Stimulated activated CD4-positive, alpha-beta T cell treated with anti-CD3 and anti-CD28 coated beads, Interleukin-15, amount 100 ng/mL, for 48 hours (primary cell): ENCODE data around the gene GCNT4.

Experiments used
- DNase-seq, 2 donors: peaks; one replicate each; pipeline ENCODE4 v3.0.0-alpha.2; 2020; ENCODE audit warnings: low read depth in 2 of 2

The GCNT4 gene

DNA sequence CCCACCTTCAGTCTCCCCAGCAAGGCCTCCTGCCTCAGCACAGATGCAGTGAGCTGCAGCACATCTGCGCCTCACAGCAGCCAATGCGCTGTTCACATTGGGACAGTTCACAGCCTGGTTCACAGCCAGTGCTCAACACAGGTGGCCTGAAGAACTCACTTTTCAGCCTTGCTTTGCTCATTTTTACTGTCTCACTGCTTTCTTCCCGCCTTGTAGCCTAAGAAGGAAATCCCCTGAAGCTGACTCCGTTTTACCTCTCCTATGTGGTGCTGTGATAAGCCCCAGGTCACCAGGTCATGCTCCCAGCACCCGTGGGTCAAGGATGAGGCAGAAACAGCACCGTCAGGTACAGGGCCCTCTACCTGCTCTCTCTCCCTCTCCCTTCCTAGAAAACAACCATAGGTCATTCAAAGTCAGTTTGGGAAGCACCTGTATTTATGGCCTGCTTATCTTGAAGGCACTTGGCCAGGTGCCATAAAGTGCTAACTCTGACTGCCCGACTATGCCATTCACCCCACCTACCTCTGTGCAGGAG lies 1.1 kb downstream of the GCNT4 start:
- DNase-seq, result no peak

DNA sequence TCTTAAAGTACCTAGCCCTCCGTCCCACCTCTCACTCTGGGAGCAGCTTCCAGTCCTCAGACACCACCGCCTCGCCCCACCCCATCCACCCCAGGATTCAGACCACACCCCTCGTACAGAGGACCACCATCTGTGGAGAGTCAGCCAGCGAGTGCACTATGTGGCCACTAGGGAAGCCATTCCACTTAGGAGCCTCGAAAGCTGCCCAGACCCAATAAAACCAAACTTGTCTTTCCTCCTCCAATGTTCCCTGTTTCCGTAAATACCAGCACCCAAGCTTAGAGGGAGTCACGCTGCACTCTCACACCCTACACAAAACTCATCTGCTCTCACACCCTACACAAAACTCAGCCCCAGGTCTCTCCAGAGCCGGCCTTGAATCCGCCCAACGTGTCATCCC lies 1.9 kb downstream of the GCNT4 start:
- no peak for DNase-seq

DNA sequence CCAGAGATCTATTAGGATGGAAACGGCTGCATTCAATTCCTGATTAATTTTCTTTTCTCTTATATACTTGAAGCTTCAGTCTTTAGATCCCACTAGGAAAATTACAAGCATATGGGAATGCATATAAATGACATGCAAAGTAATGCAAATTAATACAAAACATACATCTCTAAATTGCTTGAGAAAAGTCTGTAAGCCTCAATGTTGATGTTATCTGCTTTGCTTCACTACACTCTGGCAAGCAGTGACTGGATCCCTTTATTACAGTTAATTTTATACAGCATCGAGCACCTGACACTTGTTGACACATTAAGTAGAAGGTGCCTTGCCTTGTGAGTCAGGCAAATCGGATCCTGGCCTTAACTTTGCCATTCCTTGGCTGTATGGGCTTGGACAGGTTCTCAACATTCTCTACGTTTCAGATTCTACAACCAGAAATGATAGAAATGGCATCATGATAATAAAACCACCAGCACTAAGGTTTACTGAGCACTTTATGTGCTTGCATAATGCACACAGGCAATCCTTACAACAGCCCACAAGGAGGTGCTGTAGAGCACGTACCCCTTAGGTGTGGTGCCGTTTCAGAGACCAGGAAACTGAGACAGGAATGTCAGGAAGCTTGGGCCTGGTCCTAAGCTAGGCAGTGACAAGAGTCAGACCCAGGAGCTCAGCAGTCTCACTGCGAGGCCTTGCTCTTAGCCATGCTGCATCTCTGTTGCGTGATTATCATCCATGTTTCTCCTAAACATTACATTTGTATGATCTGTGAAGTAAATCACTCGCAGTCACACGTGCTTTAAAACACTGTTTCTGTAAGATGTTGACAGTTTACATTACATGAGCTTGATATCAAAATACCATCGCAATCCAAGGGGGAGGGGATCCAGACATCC lies 2.7 kb downstream of the GCNT4 start:
- no peak for DNase-seq

DNA sequence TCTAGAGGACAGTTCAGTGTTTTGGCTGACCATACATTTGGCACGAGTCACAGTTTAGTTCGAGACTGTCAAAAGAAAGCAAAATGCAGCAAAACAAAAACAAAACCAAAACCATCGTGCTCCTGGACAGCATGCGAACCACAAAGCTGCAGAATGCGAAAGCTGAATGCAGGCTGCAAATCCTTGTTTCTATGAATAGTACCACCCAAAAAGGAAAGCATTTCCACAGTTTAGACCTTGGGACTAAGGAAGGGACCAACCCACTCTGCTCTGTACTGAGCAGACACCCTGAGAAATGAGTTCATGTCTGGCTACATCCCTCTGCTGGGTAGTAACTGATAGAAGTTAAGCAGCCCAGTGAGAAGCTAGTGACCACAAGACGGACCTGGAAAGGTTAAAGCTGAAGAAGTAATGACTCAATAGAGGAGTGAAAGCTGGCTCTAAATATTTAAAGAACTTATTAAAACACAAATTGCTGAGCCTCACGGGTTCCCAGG lies 3.9 kb downstream of the GCNT4 start:
- DNase-seq, result no peak

DNA sequence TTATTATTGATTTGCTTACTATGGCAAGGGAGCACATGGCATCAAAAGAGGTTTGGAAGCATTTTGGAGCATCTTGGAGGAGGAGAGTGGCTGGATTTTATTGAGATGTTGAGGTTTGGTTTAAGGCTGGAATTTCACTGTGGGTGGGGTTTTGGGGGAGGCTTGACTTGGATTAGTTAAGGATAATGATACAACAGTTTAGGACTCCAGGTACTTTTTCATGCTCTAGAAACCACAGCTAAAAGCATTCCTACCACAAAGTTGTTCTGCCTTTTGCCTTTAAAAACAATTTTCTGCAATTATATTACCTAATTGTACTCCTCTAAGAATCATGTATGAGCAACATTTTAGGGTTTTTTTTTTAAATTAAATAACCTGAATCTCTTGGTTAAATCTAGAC lies 5.0 kb downstream of the GCNT4 start:
- no peak for DNase-seq

DNA sequence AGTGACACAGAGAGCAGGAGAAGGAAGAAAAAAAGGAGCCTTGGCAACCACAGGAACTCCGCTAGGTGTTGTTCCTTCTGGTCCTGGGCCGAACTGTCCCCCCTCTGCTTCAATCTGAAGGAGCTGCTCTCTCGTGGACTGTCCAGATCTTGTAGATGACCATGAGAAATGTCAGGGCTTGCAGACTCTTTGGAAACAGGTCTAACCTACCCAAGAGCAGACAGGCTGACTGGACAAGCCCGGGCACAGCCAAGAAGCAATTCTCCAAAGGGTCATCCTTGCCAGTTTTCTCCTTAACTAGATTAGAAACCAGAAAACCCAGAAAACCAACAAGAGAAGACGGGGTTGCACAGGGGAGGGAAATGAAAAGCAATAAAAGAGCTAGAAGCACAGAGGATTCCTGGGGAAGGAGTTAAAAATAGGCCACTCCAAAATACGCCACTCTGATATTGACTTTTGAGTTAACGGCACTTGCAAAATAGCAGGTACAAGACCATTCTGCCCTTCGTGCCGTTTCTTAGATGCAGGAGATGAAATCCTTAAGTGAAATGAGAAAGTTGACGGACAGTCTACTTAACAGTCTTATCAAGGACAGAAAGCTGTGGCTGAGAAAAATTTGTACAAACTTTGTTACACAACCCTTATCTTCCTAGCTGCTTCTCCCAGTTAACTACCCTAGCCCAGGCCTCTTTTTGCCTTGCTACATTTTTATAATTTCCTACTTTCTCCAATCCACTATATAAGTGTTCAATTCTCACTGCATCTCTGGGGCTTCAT lies 5.8 kb downstream of the GCNT4 start:
- DNase-seq, result no peak

DNA sequence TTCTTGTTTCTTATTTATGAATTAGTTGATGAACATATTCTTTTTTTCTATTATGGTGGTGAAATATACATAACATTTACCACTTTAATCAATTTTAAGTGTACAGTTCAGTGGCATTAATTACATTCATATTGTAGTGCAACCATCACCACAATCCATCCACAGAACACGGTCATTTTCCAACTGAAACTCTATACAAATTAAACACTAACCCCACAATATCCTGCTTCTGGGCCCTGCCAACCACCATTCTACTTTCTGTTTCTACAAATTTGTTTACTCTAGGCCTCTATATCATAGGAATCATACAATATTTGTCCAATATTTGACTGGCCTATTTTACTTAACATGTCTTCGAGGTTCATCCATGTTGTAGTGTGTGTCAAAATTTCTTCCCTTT lies 7.3 kb downstream of the GCNT4 start:
- no peak for DNase-seq

DNA sequence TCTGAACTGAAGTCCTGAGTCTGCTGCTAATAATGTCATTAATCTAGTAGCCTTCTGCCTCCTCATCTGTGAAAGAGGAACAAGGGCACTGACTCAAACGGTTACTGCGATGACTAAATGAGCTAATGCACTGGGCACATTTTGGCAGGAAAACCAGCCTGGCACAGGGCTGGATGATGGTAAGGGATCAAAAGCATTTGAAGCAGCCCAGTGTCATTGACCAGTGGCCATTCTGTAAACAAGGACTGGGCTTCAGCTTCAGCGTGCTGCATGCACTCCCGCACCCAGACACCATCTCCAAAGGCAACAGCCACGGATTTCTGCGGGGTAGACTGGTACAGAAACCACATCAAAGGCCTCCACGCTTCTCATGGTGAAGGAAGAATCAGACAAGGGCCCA lies 8.0 kb downstream of the GCNT4 start:
- DNase-seq, result no peak

DNA sequence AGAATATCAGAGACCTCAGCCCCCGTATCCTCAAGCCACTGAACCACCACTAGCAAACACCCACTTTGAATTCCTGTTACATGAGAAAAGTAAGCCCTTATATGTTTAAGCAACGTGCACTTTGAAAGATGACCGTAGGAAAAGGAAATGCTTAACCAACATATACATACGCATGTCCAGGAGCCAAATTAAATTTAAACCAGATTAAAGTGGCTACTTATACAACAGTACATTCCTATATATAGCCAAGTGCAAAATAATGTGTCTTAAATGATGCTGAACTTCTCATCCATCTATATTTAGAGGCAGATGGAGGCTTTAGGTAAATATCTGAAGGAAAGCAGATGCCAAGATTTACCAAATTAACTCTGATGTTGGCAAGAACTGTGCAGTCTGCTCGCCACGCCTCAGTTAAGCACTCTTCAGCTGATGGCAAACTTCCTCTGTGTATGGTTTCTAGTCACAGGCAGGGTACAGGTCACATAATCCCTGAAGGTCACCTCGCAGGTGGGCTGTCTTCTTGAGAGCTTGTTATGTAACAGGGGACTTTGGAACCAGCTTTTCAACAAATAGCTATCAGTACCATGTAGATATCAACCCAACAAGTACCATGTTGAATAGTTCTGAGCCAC lies 8.6 kb downstream of the GCNT4 start:
- DNase-seq, result no peak

DNA sequence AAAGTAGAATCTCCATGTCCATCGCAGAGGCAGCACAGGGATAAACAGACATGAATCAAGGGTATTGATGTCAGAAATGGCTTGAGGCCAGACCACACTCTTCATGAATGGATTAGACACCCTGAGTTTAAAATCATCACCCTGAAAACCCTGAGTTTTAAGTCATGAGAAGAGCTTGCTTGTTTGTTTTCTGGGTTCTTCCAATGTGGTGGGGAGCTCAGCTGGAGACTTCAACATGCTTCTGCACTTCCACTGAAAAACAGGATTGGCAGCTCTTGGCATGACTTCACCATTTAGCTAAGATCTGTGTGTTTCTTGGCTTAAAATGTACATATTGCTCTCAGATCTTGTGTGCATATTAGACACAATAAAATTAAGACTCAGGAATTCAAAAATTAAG lies 9.8 kb downstream of the GCNT4 start:
- no peak for DNase-seq

DNA sequence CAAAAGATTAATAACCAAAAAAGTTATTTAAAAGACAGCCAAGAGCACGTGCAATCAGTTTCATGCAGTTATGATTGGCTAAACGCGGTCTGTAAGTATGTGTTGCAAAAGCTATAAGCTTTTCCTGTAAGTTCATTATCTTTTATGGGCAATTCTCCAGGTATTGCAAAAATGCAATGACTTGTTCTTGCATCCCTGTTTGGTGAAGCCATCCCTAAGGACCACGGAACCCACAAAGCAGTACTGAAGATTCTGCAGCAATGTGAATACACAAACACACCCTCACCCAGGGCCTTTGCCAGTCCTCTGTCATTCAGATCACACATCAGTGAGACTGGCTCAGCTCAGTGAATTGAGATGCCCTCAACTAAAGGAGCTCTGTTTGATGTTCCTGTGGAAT lies 11.4 kb downstream of the GCNT4 start:
- no peak for DNase-seq

DNA sequence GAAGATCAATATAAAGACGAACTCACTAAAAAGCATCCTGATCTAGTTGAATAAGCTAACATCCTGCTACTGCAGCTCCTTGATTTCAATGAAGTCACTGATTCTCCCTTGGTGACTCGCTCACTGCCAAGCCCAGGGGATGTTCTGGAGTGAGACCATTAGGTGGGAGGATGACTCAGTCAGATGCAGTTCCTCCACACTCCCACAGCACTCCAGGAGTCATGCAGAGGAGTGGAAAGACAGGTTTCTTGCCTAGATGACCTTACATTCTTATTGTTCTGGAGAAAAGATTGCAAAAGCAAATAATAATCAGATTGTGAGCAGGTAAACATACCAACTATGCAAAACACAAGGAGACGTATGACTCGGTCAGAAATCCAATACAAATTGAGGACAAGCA lies 15.3 kb downstream of the GCNT4 start:
- no peak for DNase-seq

DNA sequence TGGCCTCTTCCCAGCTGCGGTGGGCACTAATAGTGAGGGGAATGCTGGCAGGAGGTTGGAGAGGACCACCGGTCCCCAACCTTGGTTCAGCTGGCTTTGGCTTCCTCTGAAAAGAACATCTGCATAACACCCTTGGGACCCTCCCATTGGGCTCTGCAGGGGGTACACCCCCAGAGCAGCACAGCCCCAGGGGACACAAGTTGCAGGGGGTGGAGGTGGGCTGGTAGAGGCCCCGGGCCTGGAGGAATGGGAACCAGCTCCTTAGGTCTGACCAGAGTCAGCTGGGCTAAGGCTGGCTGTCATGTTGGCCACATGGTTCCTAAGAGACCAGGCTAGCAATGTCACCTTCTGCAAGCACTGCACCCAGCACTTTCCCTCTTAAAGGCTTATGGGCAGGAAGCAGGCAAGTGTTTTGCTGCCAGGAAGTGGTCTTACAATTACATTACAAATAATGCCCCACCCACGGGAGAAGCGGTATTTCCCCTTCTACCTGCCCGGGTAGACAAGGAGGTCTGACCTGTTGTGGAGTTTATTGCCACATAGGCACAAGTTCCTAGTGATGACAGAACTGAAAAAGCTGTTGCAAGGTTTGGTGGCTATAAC lies 18.1 kb downstream of the GCNT4 start:
- no peak for DNase-seq

DNA sequence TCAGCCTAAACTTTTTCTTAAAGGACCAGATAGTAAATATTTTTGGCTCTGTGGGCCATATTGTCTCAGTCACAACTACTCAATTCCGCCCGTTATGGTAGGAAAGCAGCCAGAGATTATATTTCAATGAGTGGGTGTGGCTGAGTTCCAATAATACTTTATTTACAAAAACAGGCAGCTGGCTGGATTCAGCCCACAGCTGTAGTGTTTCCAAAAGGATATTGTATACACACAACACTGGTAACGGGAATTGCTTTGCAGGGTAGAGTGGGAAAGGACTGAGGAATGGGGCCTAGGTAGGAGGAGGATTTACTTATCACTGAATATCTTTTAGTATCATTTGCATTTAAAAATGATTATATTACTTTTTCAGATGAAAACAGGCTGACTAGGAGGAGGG lies 21.0 kb downstream of the GCNT4 start:
- no peak for DNase-seq

DNA sequence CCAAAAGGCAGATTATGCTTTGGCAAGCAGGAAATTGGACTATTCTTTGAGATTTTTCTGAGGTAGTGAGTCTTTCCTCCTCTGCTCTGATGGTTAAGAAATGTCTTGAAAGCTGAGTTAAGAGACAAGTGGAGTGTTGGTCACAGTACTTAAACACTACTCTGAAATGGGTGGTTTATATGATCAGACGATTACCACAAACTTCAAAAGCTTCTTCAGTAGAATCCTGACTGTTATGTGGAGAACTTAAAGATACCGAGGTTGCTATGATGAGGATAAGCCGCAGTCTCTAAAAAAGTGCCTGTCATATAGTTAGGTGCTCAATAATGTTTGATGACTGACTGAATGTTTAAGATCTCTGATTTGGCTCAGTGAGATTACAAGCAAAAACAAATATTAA lies 24.3 kb downstream of the GCNT4 start:
- DNase-seq, result no peak

DNA sequence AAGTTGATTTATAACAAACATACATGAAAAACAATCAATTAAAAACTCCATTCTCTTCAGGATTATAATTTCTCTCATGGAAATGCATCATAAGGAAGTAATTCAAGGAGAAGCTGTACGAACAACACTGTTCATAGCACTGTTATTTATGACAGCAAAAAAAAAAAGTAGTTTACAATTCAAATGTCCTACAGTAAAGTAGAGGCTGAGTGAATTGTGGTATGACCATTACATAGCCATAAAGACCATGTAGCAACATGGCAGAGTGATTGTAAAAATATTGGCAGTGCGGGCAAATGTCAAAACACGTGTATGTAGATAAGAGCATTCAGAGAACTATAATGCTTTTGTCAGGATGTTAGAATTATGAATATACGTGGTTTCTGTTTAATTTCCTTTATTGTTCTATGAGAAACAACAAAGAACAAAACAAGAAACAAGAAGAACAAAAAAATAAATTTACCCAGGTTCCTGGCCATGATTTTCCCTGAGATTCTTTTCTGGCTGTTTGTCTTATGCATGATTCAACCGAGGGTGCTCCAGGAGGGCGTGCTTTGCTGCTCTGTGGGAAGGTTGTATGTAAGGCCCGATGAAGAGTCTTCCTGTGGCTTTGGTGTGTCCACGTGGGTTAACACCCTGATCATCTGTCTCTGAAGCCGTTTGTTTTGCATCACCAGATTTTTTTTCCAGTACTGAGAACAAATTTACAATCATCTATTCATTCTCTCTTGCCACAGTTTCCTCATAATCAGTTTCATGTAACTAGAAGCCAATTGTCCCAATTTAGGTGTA lies 28.8 kb downstream of the GCNT4 start:
- DNase-seq, result no peak

DNA sequence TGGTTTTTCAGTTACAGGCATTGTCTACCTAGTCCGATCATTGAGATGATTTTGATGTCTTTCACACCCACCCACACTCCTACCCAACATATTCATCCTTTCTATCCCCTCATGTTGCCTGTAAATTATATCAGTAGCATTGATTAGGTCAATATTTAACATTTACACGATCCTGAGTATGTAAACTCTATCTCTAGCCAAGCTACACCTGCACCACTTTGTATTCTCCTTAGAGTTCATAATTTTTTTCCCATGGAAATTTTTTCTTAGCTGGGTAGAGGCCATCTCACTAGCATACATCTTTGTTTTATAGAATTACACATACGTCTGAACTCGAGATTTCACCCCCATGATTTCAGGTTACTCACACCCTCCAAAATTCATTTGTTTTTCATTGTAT lies 30.6 kb downstream of the GCNT4 start:
- DNase-seq, result no peak

DNA sequence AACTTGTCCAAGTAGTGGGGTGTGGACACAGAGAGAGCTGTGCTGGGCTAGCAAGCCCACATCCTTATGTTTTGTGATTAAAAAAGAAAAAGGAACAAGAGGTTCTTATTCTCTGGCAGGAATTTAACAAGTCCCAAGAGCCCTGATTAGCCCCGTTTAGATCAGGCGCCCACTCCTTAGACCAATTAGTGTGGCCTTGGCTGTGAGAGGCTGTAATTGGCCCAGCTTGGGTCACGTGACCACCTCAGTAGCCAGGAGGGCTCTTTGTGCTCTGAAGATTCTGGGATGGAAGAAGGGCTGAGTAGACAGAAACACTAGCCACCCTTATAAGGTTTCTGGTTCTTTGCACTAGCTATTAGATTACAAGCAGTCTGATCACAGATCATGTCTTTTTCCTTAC lies 31.1 kb downstream of the GCNT4 start:
- DNase-seq, result no peak

DNA sequence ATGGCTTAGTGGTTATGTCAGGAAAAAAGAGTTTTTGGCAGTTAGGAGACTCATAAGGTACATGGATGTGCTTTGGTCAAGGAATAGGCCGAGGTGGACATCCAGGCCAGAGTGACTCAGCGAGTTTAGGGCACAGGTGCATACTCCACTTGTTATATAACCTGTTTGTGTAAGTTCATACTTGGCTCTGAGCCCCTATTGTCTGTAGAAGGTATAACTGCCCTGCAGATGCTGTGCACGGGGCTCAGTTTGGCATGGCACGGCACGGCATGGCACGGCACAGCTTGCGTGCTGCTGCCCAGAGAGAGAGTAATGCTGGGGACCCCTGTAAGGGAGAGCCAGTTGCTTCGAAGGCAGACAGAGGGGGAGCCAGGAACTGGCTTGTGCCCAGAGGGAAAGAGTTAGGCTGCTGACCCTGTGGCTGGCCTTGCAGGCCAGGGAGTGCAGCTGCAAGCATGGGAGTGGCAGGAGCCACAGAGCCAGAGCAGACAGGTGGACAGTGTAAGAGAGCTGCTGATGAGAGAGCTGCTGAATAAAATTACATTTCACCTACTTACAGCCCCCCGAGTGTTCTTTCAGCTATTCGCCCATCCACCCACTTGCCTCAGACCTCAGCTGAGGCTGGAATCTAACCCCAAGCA lies 32.2 kb downstream of the GCNT4 start:
- no peak for DNase-seq

DNA sequence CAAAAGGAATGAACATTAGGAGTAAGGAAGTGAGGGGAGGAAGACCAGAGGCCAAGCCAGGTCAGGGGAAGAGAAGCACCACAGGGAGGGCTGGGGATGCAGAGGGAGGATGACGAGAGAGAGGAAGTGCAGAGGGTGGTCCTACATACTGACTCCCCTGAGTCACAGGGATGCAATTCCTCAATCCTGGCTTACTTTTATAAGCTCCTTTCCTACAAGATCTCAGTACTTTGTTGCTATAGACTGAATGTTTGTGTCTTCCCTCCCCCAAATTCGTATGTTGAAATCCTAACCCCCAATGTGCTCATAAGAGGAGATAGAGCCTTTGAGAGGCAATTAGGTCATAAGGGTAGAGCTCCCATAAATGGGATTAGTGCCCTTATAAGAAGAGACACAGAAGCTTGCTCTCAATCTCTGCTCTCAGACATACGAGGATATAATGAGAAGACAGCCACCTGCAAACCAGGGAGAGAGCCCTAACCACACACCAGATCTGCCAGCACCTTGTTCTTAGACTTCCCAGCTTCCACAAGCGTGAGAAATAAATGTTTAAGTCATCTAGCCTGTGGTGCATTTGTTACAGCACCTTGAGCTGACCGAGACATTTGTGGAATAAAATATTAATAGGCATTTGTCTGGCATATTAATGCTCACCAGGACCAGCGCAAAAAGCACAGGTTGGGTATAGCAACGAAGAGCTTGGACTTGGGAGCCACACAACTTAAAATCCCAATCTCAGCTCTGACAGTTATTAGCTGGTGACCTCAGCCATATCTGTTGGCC lies 33.4 kb downstream of the GCNT4 start:
- no peak for DNase-seq
